ENCODE results near the gene UBAC2.

Gene UBAC2

GRCh38 chr13:99314640-99315176 lies 114.1 kb downstream of the UBAC2 start:
- peak; percentile 73 to 89 for DNase-seq

- DNase-seq: no peak
These were observed 114.5 kb downstream of the UBAC2 start for GRCh38 chr13:99315186-99315585.

- DNase-seq: no peak
These were observed 115.6 kb downstream of the UBAC2 start for GRCh38 chr13:99316224-99316623.

DNA sequence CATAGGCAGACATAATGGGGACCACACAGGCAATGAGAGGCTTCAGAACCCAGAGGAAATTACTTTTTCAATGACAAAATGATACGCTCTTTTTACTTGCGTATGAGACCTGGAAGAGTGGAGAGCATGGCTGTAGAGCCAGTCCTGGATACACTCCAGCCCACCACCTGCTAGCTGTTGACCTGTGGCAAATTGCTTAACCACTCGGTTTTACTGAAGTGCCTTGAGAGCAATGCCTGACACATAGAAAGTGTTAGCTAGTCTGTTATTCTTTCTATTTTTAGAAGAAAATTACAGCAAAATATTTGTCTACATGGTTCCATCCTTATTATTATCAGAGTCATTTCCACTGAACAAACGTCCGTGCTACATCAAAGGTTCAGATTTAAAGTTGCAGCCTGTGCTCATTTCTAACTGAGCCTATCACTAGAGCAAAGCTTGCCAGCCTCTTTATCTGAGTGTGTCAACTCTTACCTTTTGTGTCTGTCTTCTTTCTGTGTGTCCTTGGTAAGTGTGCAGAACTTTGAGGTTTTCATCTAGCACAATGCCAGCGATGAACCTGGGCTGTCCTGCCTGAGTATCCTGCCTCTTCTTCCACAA lies 116.1 kb downstream of the UBAC2 start:
- peak in 1 of 2 donors; percentile 64 for DNase-seq

DNA sequence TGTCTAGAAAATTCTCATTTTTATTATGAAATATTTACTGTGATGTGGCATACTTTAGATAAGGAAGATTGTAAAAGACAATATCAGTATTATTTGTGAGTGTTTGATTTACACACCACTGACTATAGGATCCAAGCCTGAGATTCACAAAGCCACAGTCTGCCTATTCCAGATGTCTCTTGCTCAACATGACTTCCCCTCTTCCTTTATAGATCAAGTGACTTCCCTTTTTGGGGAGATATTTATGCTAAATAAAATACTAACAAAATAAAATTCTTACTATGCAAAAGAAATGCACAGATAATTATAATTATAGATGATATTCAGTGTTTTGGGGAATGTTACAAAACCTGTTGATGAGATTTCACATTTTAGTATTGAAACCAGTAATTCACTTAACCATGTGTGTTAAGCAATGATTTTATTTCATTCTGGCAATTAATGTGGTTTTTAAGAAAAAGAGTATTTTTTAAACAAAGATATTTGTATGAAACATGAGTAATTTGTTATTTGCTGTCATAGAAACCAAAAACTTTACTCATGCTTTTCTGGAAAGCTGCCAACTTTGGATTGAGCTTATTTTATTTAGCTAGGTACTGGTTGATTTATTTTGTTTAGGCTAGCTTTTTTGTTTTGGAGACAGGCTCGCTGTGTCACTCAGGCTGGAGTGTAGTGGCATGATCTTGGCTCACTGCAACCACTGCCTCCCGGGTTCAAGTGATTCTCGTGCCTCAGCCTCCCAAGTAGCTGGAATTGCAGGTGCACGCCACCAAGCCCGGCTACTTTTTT lies 120.2 kb downstream of the UBAC2 start:
- peak; percentile 65 to 87 for DNase-seq

- DNase-seq: no peak
These were observed 121.1 kb downstream of the UBAC2 start for GRCh38 chr13:99321709-99322108.

- peak in 1 of 2 donors; percentile 69 for DNase-seq
These were observed 121.8 kb downstream of the UBAC2 start for GRCh38 chr13:99322297-99323103.

- DNase-seq: no peak
These were observed 122.8 kb downstream of the UBAC2 start for GRCh38 chr13:99323488-99323887.

GRCh38 chr13:99326012-99326411 lies 125.4 kb downstream of the UBAC2 start:
- peak in 1 of 2 donors; percentile 38 for DNase-seq

GRCh38 chr13:99327126-99327525 lies 126.5 kb downstream of the UBAC2 start:
- DNase-seq: no peak

DNA sequence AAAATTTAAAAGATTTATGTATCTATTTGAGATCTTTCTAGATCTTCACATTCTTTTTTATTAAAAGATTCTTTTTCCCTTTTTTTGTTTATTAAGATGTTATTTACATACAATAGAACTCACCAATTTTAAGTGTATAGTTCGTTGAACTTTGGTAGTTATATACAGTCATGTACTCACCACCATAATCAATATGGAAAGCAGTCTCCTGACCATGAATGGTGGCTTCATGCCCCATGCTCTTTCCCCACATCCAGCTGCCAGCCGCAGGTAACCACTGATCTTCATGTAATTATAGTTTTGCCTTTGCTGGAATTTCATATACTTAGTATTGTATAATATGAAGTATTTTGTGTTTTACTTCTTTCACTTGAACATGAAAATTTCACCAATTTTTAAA lies 127.1 kb downstream of the UBAC2 start:
- DNase-seq: no peak

GRCh38 chr13:99329477-99329876 lies 128.8 kb downstream of the UBAC2 start:
- DNase-seq: no peak

- no peak for DNase-seq
These were observed 130.3 kb downstream of the UBAC2 start for GRCh38 chr13:99330942-99331341.

DNA sequence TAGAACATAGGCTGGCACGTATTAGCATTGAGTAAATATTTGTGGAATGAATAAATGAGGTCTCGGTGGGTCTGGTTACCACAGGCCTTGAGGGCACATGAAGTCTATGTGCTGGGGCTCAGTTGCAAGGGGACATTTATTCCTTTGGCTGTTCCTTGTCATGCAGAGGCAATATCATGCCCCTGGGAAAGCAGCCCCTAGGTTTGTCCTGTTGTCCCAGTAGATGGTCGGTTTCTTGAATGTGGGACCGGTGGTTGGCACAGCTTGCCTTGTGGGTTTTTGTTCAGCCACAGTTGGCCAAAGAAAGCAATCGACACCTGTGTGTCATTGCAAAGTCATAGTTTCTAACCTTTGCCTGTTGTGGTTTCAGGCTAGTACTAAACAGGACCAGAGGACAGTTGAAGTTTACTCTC lies 131.2 kb downstream of the UBAC2 start:
- no peak for DNase-seq

DNA sequence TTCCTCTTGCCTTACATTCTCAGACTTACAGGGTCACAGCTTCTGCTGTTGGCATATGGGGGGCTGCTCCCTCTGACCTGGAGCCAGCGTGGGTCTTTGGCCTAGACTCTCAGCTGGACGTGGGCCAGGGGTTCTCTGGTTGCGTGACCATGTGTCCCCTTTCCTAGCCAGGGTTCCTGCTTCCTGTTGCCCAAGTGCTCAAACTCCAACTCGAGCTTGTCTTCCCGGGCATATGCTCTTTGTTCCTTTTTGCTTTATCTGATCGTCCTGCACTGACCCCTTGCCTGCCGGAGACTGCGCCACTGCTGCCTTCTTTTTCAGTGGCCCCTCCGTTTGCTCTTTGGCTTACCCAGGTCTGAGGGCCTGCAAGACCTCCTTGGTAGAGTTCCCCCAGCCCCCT lies 131.8 kb downstream of the UBAC2 start:
- DNase-seq: no peak

DNA sequence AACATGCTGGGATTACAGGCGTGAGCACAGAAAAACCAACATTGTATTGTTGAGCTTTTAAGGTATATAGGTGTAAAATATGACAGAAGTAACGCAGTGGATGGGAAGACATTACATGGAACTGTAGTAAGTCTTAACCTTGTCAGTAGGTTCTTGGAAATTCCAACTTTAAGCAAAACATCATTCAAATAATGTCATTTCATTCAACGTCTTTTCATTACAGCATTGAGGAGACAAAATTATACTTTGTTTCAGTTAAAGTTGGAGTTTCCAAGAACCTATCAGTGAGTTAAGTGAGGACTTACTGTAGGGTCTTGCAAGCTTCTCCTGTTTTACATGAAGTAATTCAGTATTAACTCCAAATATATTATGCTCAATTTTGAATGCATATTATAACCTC lies 133.6 kb downstream of the UBAC2 start:
- DNase-seq: no peak

- DNase-seq: no peak
These were observed 134.4 kb downstream of the UBAC2 start for GRCh38 chr13:99335087-99335486.

DNA sequence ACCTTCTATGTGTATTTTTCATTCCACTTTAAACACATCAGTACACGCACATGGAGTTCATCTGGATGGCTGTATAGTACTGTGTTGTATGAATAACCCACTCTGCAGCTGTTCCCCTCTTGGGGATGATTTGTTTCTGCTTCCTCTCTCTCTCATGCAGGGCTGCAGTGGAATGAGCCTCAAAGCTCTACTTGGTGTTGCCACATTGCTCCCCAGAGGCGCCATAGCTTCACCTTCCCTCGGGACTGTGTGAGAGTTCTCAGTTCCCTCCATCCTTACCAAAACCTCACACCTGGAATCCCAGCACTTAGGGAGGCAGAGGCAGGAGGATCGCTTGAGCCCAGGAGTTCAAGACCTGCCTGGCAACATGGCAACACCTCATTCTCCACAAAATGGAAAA lies 134.9 kb downstream of the UBAC2 start:
- DNase-seq: no peak

DNA sequence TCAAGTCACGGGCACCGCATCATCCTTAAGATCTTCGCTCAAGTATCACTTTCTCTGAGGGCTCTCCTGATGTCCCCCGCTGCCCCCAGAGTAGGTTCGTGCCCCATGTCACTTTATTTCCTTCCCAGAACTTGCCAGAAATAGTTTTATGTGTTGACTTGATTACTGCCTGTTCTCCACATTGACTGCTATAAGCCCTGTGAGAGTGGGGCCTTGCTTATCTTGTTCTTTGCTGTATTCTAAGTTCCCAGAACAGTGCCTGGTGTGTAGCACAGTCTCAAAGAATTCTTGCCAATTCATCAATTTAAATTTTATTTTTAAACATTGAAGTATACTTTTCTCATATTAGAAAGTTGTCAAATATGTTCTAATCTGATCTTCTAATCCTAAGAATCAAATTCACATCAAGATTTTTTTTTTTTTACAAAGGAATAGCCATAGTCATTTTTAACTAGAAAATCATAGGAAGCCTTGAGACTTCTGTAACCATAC lies 138.6 kb downstream of the UBAC2 start:
- DNase-seq: no peak

DNA sequence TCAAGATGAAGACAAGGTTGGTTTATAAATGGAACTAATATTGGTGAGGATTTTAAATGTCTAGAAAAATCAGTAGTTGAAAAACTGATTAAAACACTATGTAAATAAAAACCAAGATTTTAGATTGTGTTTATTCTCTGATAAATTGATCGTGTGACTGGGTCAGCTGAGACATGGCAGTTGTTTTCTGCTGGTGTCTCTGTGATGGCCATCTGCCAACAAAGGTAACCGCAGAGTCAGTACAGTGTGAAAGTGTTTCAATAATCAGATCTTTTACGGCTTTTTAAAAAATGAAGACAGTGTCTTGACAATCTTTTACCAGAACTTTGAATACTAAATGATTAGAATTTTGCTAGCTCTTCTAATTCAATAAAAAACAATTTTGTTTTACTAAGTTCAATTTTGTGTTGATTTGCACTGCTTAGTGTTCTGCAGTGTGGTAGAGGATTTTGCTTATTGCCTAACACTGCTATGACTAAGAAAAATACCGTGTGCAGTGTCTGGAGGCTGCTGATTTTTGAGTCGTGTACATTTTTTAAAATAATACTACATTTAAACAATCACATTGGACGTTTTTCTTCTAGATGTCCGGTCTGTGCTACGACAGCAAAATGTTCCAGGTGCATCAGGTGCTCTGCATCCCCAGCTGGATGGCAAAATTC lies 139.2 kb downstream of the UBAC2 start:
- DNase-seq: peak; percentile 58 to 79

GRCh38 chr13:99340638-99341037 lies 140.0 kb downstream of the UBAC2 start:
- no peak for DNase-seq

GRCh38 chr13:99341969-99342722 lies 141.5 kb downstream of the UBAC2 start:
- DNase-seq: no peak
